Glomerular visceral epithelial cell (primary cell): ENCODE measurements around the gene PIH1D2.
"Not testable (repeated sequence)": the region's sequence is repeated elsewhere in the genome, so short reads cannot be mapped to it uniquely, and the experiment has no call there.

ENCODE experiments used
- DNase-seq: peaks from one replicate; pipeline ENCODE4 v3.0.0-alpha.2; 2016; ENCODE audit errors: extremely low spot score

Gene PIH1D2

GRCh38 chr11:112073941-112074811, at the start of gene PIH1D2, which contains the start of gene NKAPD1:
Gene PIH1D2 (minus strand): TSS chr11:112074017. CDS start chr11:112073174, 843 bp downstream.
Gene NKAPD1 (plus strand): TSS chr11:112074299. CDS start chr11:112075575, 1,276 bp downstream.
- peak; percentile 87 for DNase-seq

- DNase-seq, result no peak
Measured at GRCh38 chr11:112123129-112123528, 49.3 kb upstream of the PIH1D2 start.

GRCh38 chr11:112121981-112122615, 48.3 kb upstream of the PIH1D2 start:
- DNase-seq, result no peak

GRCh38 chr11:112118176-112118575, 44.4 kb upstream of the PIH1D2 start:
- DNase-seq, result no peak

GRCh38 chr11:112115386-112115785, 41.6 kb upstream of the PIH1D2 start:
- no peak for DNase-seq

- no peak for DNase-seq
Measured at GRCh38 chr11:112114460-112114859, 40.6 kb upstream of the PIH1D2 start.

GRCh38 chr11:112113539-112114457, 40.0 kb upstream of the PIH1D2 start:
- peak; percentile 56 for DNase-seq

- DNase-seq, result peak; percentile 23
Measured at GRCh38 chr11:112106070-112106469, 32.3 kb upstream of the PIH1D2 start.

GRCh38 chr11:112103446-112103845, 29.6 kb upstream of the PIH1D2 start:
- no peak for DNase-seq

- DNase-seq, result no peak
Measured at GRCh38 chr11:112100462-112100861, 26.6 kb upstream of the PIH1D2 start.

- no peak for DNase-seq
Measured at GRCh38 chr11:112097734-112098528, 24.1 kb upstream of the PIH1D2 start.

GRCh38 chr11:112096194-112096593, 22.4 kb upstream of the PIH1D2 start:
- DNase-seq, result no peak

- not testable (repeated sequence) for DNase-seq
Measured at GRCh38 chr11:112095302-112095701, 21.5 kb upstream of the PIH1D2 start.

GRCh38 chr11:112087212-112087611, 13.4 kb upstream of the PIH1D2 start:
- no peak for DNase-seq

- DNase-seq, result peak; percentile 96
Measured at GRCh38 chr11:112086422-112087191, 12.8 kb upstream of the PIH1D2 start, which contains the start of the genes SDHD and TIMM8B. Gene SDHD (plus strand): TSS chr11:112086873. CDS start chr11:112086908, 35 bp downstream. Gene TIMM8B (minus strand): TSS chr11:112086756. CDS start chr11:112086723, 33 bp downstream.

GRCh38 chr11:112085822-112086421, 12.1 kb upstream of the PIH1D2 start:
- peak; percentile 27 for DNase-seq

- DNase-seq, result peak; percentile 19
Measured at GRCh38 chr11:112082729-112083128, 8.9 kb upstream of the PIH1D2 start.

- no peak for DNase-seq
Measured at GRCh38 chr11:112062923-112063322, 10.9 kb downstream of the PIH1D2 start.

- no peak for DNase-seq
Measured at GRCh38 chr11:112058103-112058502, 15.7 kb downstream of the PIH1D2 start.

- DNase-seq, result no peak
Measured at GRCh38 chr11:112057170-112057569, 16.6 kb downstream of the PIH1D2 start.
